GM12872 (cell line): ENCODE measurements around the gene SNX27.

Experiments
- CTCF ChIP-seq: IDR thresholded peaks from 3 replicates; pipeline ENCODE4 v1.5.1; 2011; ENCODE audit warnings: low read depth, mild to moderate bottlenecking, low read length, moderate library complexity; ENCODE audit not compliant: insufficient read depth

SNX27 gene

GRCh38 chr1:151710187-151710840, 98.5 kb downstream of the SNX27 start:
- no peak for TF ChIP-seq CTCF

GRCh38 chr1:151711044-151711800, 99.4 kb downstream of the SNX27 start:
- TF ChIP-seq CTCF = no peak

GRCh38 chr1:151711951-151712350, 100.1 kb downstream of the SNX27 start:
- no peak for TF ChIP-seq CTCF

- no peak for TF ChIP-seq CTCF
These were observed 101.2 kb downstream of the SNX27 start for GRCh38 chr1:151713044-151713443.

- TF ChIP-seq CTCF = no peak
These were observed 102.0 kb downstream of the SNX27 start for GRCh38 chr1:151713874-151714273.

GRCh38 chr1:151714820-151715725, 103.2 kb downstream of the SNX27 start:
- TF ChIP-seq CTCF = no peak
